AG10803 (cell line): ENCODE data around the gene POLR3B.

ENCODE experiments used
- DNase-seq: peaks from one replicate; pipeline ENCODE4 v3.0.0; 2010; ENCODE audit warnings: low read depth
- H3K4me3 ChIP-seq: 2 replicates; pipeline ENCODE4 v1.5.1; 2011; ENCODE audit warnings: mild to moderate bottlenecking, low read length, control low read depth
- CTCF ChIP-seq: conservative IDR thresholded peaks from 2 replicates; pipeline ENCODE4 v1.5.1; 2011; ENCODE audit warnings: mild to moderate bottlenecking, low read length, control low read depth, inconsistent platforms

Gene POLR3B

GRCh38 chr12:106499628-106500027 is 142.1 kb downstream of the POLR3B start:
- no peak overlapping the region for H3K4me3 ChIP-seq
- DNase-seq: no peak
- TF ChIP-seq CTCF: no peak

- H3K4me3 ChIP-seq: no peak overlapping the region
- TF ChIP-seq CTCF: no peak
These were observed 149.1 kb downstream of the POLR3B start for GRCh38 chr12:106506691-106507090.

GRCh38 chr12:106508966-106509365 is 151.4 kb downstream of the POLR3B start:
- no peak overlapping the region for H3K4me3 ChIP-seq
- no peak for TF ChIP-seq CTCF
- DNase-seq: peak; percentile 38

More at GRCh38 chr12:106506691-106507090, 149.1 kb downstream of the POLR3B start:
- DNase-seq: no peak

GRCh38 chr12:106511365-106511764 is 153.8 kb downstream of the POLR3B start:
- DNase-seq: no peak
- TF ChIP-seq CTCF: no peak
- no peak overlapping the region for H3K4me3 ChIP-seq

- H3K4me3 ChIP-seq: no peak overlapping the region
- no peak for TF ChIP-seq CTCF
- no peak for DNase-seq
These were observed 159.8 kb downstream of the POLR3B start for GRCh38 chr12:106517314-106517713.

- H3K4me3 ChIP-seq: no peak overlapping the region
- TF ChIP-seq CTCF: no peak
- peak; percentile 11 for DNase-seq
These were observed 162.1 kb downstream of the POLR3B start for GRCh38 chr12:106519607-106520021.

- no peak overlapping the region for H3K4me3 ChIP-seq
- TF ChIP-seq CTCF: no peak
These were observed 164.4 kb downstream of the POLR3B start for GRCh38 chr12:106521901-106522300.

More at GRCh38 chr12:106521901-106522300, 164.4 kb downstream of the POLR3B start:
- no peak for DNase-seq
